DOHH2 (cell line): Measurements from ENCODE around the gene UVRAG.

Experiments used
- H3F3A ChIP-seq: fragments of 200-600 bp; sonication (generic), shearing (Covaris generic); 2 replicates; pipeline ENCODE4 v1.6.0; 2016; ENCODE audit warnings: antibody characterized with exemption, mild to moderate bottlenecking; ENCODE audit not compliant: control insufficient read depth, insufficient read depth
- H3K27ac ChIP-seq: fragments of 200-600 bp; sonication (generic); 2 replicates; pipeline ENCODE4 v1.5.1; 2014; ENCODE audit warnings: low read depth, mild to moderate bottlenecking, low read length, moderate library complexity
- H3K27me3 ChIP-seq: fragments of 200-600 bp; sonication (generic); 2 replicates; pipeline ENCODE4 v1.6.1; 2014; ENCODE audit warnings: mild to moderate bottlenecking, low read length, mixed read lengths; ENCODE audit not compliant: control insufficient read depth
- H3K36me3 ChIP-seq: fragments of 200-600 bp; sonication (generic); 2 replicates; pipeline ENCODE4 v1.6.1; 2014; ENCODE audit warnings: mild to moderate bottlenecking, low read length, moderate library complexity, mixed read lengths; ENCODE audit not compliant: control insufficient read depth
- H3K4me1 ChIP-seq: fragments of 200-600 bp; sonication (generic); 2 replicates; pipeline ENCODE4 v1.6.1; 2014; ENCODE audit warnings: mild to moderate bottlenecking, low read length, mixed read lengths; ENCODE audit not compliant: control insufficient read depth
- H3K4me2 ChIP-seq: fragments of 200-600 bp; sonication (generic); 2 replicates; pipeline ENCODE4 v1.6.0; 2014; ENCODE audit warnings: mild to moderate bottlenecking, low read length, moderate library complexity
- H3K4me3 ChIP-seq: fragments of 200-600 bp; sonication (generic); 2 replicates; pipeline ENCODE4 v1.5.1; 2014; ENCODE audit warnings: mild to moderate bottlenecking, low read length, mixed read lengths
- H3K79me2 ChIP-seq: fragments of 200-600 bp; sonication (generic); 2 replicates; pipeline ENCODE4 v1.6.1; 2014; ENCODE audit warnings: mild to moderate bottlenecking, low read length, mixed read lengths; ENCODE audit not compliant: control insufficient read depth
- H3K9me2 ChIP-seq: fragments of 200-600 bp; sonication (generic); replicated peaks from 2 replicates; pipeline ENCODE4 v1.6.1; 2014; ENCODE audit warnings: mild to moderate bottlenecking, low read length, mixed read lengths; ENCODE audit not compliant: control insufficient read depth
- H3K9me3 ChIP-seq: fragments of 200-600 bp; sonication (generic); 2 replicates; pipeline ENCODE4 v1.6.1; 2014; ENCODE audit warnings: antibody characterized with exemption, low read length, mixed read lengths; ENCODE audit not compliant: control insufficient read depth, insufficient read depth
- H4K20me1 ChIP-seq: fragments of 200-600 bp; sonication (generic); 2 replicates; pipeline ENCODE4 v1.6.0; 2014; ENCODE audit warnings: low read depth, mild to moderate bottlenecking, antibody characterized with exemption, low read length, moderate library complexity; ENCODE audit not compliant: control insufficient read depth, insufficient read depth
- CTCF ChIP-seq: fragments of 200-600 bp; sonication (generic); IDR thresholded peaks from one replicate; pipeline ENCODE4 v1.5.1; 2014; ENCODE audit warnings: antibody characterized with exemption, mild to moderate bottlenecking, low read depth, low read length; ENCODE audit not compliant: poor library complexity, severe bottlenecking
- EZH2phosphoT487 ChIP-seq: fragments of 200-600 bp; sonication (generic); IDR thresholded peaks from 2 replicates; pipeline ENCODE4 v1.6.1; 2017; ENCODE audit warnings: borderline replicate concordance, mild to moderate bottlenecking, antibody characterized with exemption, low read length, moderate library complexity, mixed read lengths

UVRAG gene

GRCh38 chr11:76119779-76120178 lies 304.8 kb downstream of the UVRAG start:
- Histone ChIP-seq H3F3A (0 out of 2 replicates have a peak, but pooled peaks cover 3% of the 10 kb centered on the region), H3K27me3 (no peaks in the 10 kb centered on the region), H3K9me3 (no peaks in the 10 kb centered on the region), H3K4me1 (peaks cover 42% of the 10 kb centered on the region), H4K20me1 (no peaks in the 10 kb centered on the region; the same call in 1 of the 2 replicates), H3K79me2 (peaks cover 6% of the 10 kb centered on the region), H3K4me3 (no peak overlapping the region), H3K9me2 (no peaks in the 10 kb centered on the region), H3K36me3 (peaks cover 88% of the 10 kb centered on the region), H3K27ac (no peak overlapping the region), H3K4me2 (no peak overlapping the region)
- no peak for TF ChIP-seq EZH2phosphoT487
- no peak for TF ChIP-seq CTCF

GRCh38 chr11:76120513-76121101 lies 305.6 kb downstream of the UVRAG start:
- Histone ChIP-seq H3K79me2 (peaks cover 2% of the 10 kb centered on the region), H3K9me3 (no peaks in the 10 kb centered on the region), H3K36me3 (peaks cover 88% of the 10 kb centered on the region), H4K20me1 (no peaks in the 10 kb centered on the region; the same call in 1 of the 2 replicates), H3K27ac (no peak overlapping the region), H3K4me2 (no peak overlapping the region), H3K27me3 (no peaks in the 10 kb centered on the region), H3K4me1 (peaks cover 39% of the 10 kb centered on the region), H3K4me3 (no peak overlapping the region), H3F3A (no peaks in the 10 kb centered on the region), H3K9me2 (no peaks in the 10 kb centered on the region)
- TF ChIP-seq EZH2phosphoT487 (no peak), CTCF (no peak)

GRCh38 chr11:76123248-76123647 lies 308.2 kb downstream of the UVRAG start:
- no peak overlapping the region for H3K27ac ChIP-seq
- no peaks in the 10 kb centered on the region for H3K9me2 ChIP-seq
- H3K79me2 ChIP-seq, result peaks cover 2% of the 10 kb centered on the region; the same call in 1 of the 2 replicates
- TF ChIP-seq EZH2phosphoT487, result no peak
- no peak for TF ChIP-seq CTCF
- peaks cover 80% of the 10 kb centered on the region for H3K36me3 ChIP-seq
- H3K4me2 ChIP-seq, result no peak overlapping the region
- H3K9me3 ChIP-seq, result no peaks in the 10 kb centered on the region
- no peaks in the 10 kb centered on the region; the same call in 1 of the 2 replicates for H4K20me1 ChIP-seq
- peaks cover 35% of the 10 kb centered on the region for H3K4me1 ChIP-seq
- no peaks in the 10 kb centered on the region for H3K27me3 ChIP-seq
- H3K4me3 ChIP-seq, result no peak overlapping the region
- no peaks in the 10 kb centered on the region for H3F3A ChIP-seq
